H1 (cell line): Measurements from ENCODE around the gene IL20RB. TPM values are rescaled to one million over a fixed set of nuclear protein-coding genes. Genes with fewer than 3 reads are reported as not detected.

Experiments
- CEBPB ChIP-seq: IDR thresholded peaks from 2 replicates; pipeline ENCODE4 v1.6.1; 2012; ENCODE audit warnings: low read depth, low read length
- HDAC2 ChIP-seq, 2 experiments: fragments of 300-600 bp in 1 of 2; sonication (generic) in 1 of 2; IDR thresholded peaks; 2 replicates each; pipeline ENCODE4 v1.6.1; 2011 to 2012; ENCODE audit warnings: low read depth in 2 of 2, low read length in 2 of 2, mild to moderate bottlenecking in 2 of 2, moderate library complexity in 2 of 2, borderline replicate concordance in 1 of 2, inconsistent platforms in 1 of 2
- RAD21 ChIP-seq, 2 experiments: IDR thresholded peaks in 1 of 2; conservative IDR thresholded peaks in 1 of 2; 2 replicates each; pipeline ENCODE4 v1.6.1; 2011; ENCODE audit warnings: low read depth in 2 of 2, low read length in 2 of 2, improper control_type of control experiment in 1 of 2, inconsistent platforms in 1 of 2, mild to moderate bottlenecking in 1 of 2, moderate library complexity in 1 of 2
- SP2 ChIP-seq: IDR thresholded peaks from 2 replicates; pipeline ENCODE4 v1.6.1; 2012; ENCODE audit warnings: mild to moderate bottlenecking, low read length, inconsistent platforms
- ZNF274 ChIP-seq: IDR thresholded peaks from 2 replicates; pipeline ENCODE4 v1.7.0; 2012; ENCODE audit warnings: low read length, borderline replicate concordance; ENCODE audit errors: extremely low read depth
- polyA plus RNA-seq, 7 experiments: library from polyadenylated mRNA; depleted of rRNA in 3 of 7; stranded (reverse) in 5 of 7; unstranded in 2 of 7; fragments of >200 nt in 5 of 7; fragments of 200-250 nt in 2 of 7; gene quantifications; 1 replicate in 5 of 7; 2 replicates in 1 of 7; 4 replicates in 1 of 7; pipeline versions ENCODE4 v1.2.1 to v1.2.3, GENCODE V29; 2011 to 2013; ENCODE audit warnings: missing spikeins in 2 of 7, mixed read lengths in 2 of 7
- total RNA-seq: library from RNA; stranded (reverse); fragmentation: NEBNext Ultra II Directional; extraction: Animal tissue kit (Norgen Biotek cat#: 25700); gene quantifications from 2 replicates; pipeline ENCODE4 v1.2.1, GENCODE V29; 2021
- TF ChIP-seq, protein P1 (sequence below), 3 experiments: IDR thresholded peaks; 1 replicate in 2 of 3; 2 replicates in 1 of 3; pipeline versions ENCODE4 v1.5.1 to v1.6.1; 2011; ENCODE audit warnings: low read length in 3 of 3, mild to moderate bottlenecking in 3 of 3, inconsistent platforms in 2 of 3, low read depth in 1 of 3, moderate library complexity in 1 of 3; ENCODE audit not compliant: insufficient read depth in 1 of 3; ENCODE audit errors: control extremely low read depth in 1 of 3

IL20RB gene
- total and polyA plus RNA-seq, 2 of the 8 experiments (the other 6 are each of a cell fraction or from before 2014, with no cell fraction given): 1.6 to 1.8 TPM

GRCh38 chr3:137013951-137014688, 56.3 kb downstream of the IL20RB start (continued):
- TF ChIP-seq ZNF274 (no peak), SP2 (no peak), HDAC2 (IDR thresholded peaks at IDR 0.05; ENCODE audit: borderline replicate concordance in 1 of 2, low read depth in 2 of 2, low read length in 2 of 2) (0 out of 4 replicates have a peak, but pooled peaks of 1 of the 2 experiments have one; percentile 35), RAD21 (IDR thresholded peaks at IDR 0.05 in 1 of 2, conservative IDR thresholded peaks at IDR 0.05 in 1 of 2; ENCODE audit: low read depth in 2 of 2, low read length in 2 of 2) (peak; percentile 98 to 100), CEBPB (no peak)
- TF ChIP-seq, protein P1, sequence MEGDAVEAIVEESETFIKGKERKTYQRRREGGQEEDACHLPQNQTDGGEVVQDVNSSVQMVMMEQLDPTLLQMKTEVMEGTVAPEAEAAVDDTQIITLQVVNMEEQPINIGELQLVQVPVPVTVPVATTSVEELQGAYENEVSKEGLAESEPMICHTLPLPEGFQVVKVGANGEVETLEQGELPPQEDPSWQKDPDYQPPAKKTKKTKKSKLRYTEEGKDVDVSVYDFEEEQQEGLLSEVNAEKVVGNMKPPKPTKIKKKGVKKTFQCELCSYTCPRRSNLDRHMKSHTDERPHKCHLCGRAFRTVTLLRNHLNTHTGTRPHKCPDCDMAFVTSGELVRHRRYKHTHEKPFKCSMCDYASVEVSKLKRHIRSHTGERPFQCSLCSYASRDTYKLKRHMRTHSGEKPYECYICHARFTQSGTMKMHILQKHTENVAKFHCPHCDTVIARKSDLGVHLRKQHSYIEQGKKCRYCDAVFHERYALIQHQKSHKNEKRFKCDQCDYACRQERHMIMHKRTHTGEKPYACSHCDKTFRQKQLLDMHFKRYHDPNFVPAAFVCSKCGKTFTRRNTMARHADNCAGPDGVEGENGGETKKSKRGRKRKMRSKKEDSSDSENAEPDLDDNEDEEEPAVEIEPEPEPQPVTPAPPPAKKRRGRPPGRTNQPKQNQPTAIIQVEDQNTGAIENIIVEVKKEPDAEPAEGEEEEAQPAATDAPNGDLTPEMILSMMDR (IDR thresholded peaks at IDR 0.05; ENCODE audit: control extremely low read depth in 1 of 3, insufficient read depth in 1 of 3, low read depth in 1 of 3, low read length in 3 of 3): peak; percentile 74 to 92 (median 81)
